HepG2 (cell line): Measurements from ENCODE around the gene HS6ST2. TPM values are rescaled to one million over a fixed set of nuclear protein-coding genes. Genes with fewer than 3 reads are reported as not detected.

Experiments used
- ATAC-seq: fragments of 200-7000 bp; cut with Tn5 transposase; 3 replicates; pipeline ENCODE4 v1.9.1; 2020; ENCODE audit warnings: mild to moderate bottlenecking, moderate library complexity
- BruUV-seq: library from RNA; stranded (reverse); fragments of 400-500 nt; replicated peaks from 2 replicates; lab custom pipeline; 2021; lab: Mats Ljungman, UMichigan
- CTCF ChIA-PET: fragments of 300-600 bp; formaldehyde crosslinking; extraction: SDS; loops from one replicate; lab custom pipeline; 2021; ENCODE audit warnings: low total read pairs, inconsistent platforms, low intra/inter-chr PET ratio; lab: Yijun Ruan, JAX
- POLR2A ChIA-PET: fragments of 350-600 bp; sonication (Branson Sonifier 250); formaldehyde crosslinking; loops from one replicate; lab custom pipeline; 2020; ENCODE audit warnings: antibody characterized with exemption, inconsistent platforms; lab: Yijun Ruan, JAX
- DNase-seq: peaks from one replicate; pipeline ENCODE4 v3.0.0-alpha.2; 2015; ENCODE audit warnings: low spot score
- FAIRE-seq: peaks from 3 replicates; lab custom pipeline; 2011; peaks lifted over from hg19 to GRCh38; lab: Jason Lieb, UNC
- H2AFZ ChIP-seq: one replicate; pipeline ENCODE4 v1.6.1; 2011; ENCODE audit warnings: low read length, inconsistent platforms
- H3K27ac ChIP-seq: fragments of 300-600 bp; 3 replicates; pipeline ENCODE4 v1.8.0; 2011; ENCODE audit warnings: mixed run types, mild to moderate bottlenecking, mixed read lengths, low read length, inconsistent platforms; ENCODE audit not compliant: insufficient read depth; ENCODE audit errors: extremely low read length
- H3K27me3 ChIP-seq, 2 experiments: fragments of 200-600 bp in 1 of 2; 2 replicates in 1 of 2; 3 replicates in 1 of 2; pipeline versions ENCODE4 v1.6.0 to v1.8.0; 2011; ENCODE audit warnings: low read length in 2 of 2, mild to moderate bottlenecking in 2 of 2, moderate library complexity in 2 of 2, inconsistent platforms in 1 of 2; ENCODE audit not compliant: insufficient read depth in 2 of 2, control insufficient read depth in 1 of 2
- H3K36me3 ChIP-seq, 2 experiments: fragments of 200-600 bp in 1 of 2; replicated peaks in 1 of 2; 2 replicates in 1 of 2; 3 replicates in 1 of 2; pipeline versions ENCODE4 v1.5.1 to v1.8.0; 2011; ENCODE audit warnings: low read length in 2 of 2, inconsistent platforms in 1 of 2; ENCODE audit not compliant: insufficient read depth in 2 of 2, control insufficient read depth in 1 of 2
- H3K4me1 ChIP-seq: 2 replicates; pipeline ENCODE4 v1.5.1; 2012; ENCODE audit warnings: low read length, inconsistent platforms; ENCODE audit not compliant: insufficient read depth
- H3K4me2 ChIP-seq: 2 replicates; pipeline ENCODE4 v1.6.0; 2011; ENCODE audit warnings: low read depth, low read length, inconsistent platforms
- H3K4me3 ChIP-seq, 3 experiments: fragments of 200-600 bp in 1 of 3; sonication (generic), shearing (Covaris generic) in 1 of 3; replicated peaks in 1 of 3; 2 replicates each; pipeline ENCODE4 v1.5.1; 2011 to 2016; ENCODE audit warnings: low read length in 3 of 3, inconsistent platforms in 2 of 3, low read depth in 2 of 3, mild to moderate bottlenecking in 2 of 3, control low read depth in 1 of 3, mixed read lengths in 1 of 3; ENCODE audit not compliant: insufficient read depth in 1 of 3
- H3K79me2 ChIP-seq: one replicate; pipeline ENCODE4 v1.6.1; 2011; ENCODE audit warnings: low read length, inconsistent platforms; ENCODE audit not compliant: insufficient read depth
- H3K9ac ChIP-seq: 2 replicates; pipeline ENCODE4 v1.6.0; 2011; ENCODE audit warnings: mild to moderate bottlenecking, low read depth, low read length, inconsistent platforms; ENCODE audit not compliant: insufficient read depth
- H3K9me3 ChIP-seq: 2 replicates; pipeline ENCODE4 v1.5.1; 2012; ENCODE audit warnings: mild to moderate bottlenecking, low read length
- H4K20me1 ChIP-seq: 2 replicates; pipeline ENCODE4 v1.6.0; 2011; ENCODE audit warnings: inconsistent platforms, mild to moderate bottlenecking, low read length, moderate library complexity; ENCODE audit not compliant: insufficient read depth
- CHCHD3 ChIP-seq: sonication (generic); formaldehyde crosslinking; IDR thresholded peaks from 2 replicates; pipeline ENCODE4 v1.8.0; 2022; ENCODE audit warnings: mild to moderate bottlenecking, missing genetic modification reagents, moderate library complexity
- FOSL2 ChIP-seq: sonication (generic); formaldehyde crosslinking; IDR thresholded peaks from 2 replicates; pipeline ENCODE4 v1.4.0; 2020; ENCODE audit warnings: missing genetic modification reagents
- KLF16 ChIP-seq, 2 experiments: sonication (generic) in 1 of 2; formaldehyde crosslinking in 1 of 2; IDR thresholded peaks; 2 replicates each; pipeline versions ENCODE4 v1.6.1 to v1.8.0; 2016 to 2023; ENCODE audit warnings: missing genetic modification reagents in 2 of 2, missing compliant biosample characterization in 1 of 2
- MTA3 ChIP-seq: sonication (generic); formaldehyde crosslinking; IDR thresholded peaks from 2 replicates; pipeline ENCODE4 v1.4.0; 2020; ENCODE audit warnings: missing genetic modification reagents
- NFRKB ChIP-seq: fragments of 450-650 bp; IDR thresholded peaks from 2 replicates; pipeline ENCODE4 v1.6.1; 2017
- RFX5 ChIP-seq: IDR thresholded peaks from 2 replicates; pipeline ENCODE4 v1.6.1; 2011; ENCODE audit warnings: low read depth, low read length, improper control_type of control experiment
- RXRA ChIP-seq: sonication (generic); formaldehyde crosslinking; IDR thresholded peaks from 2 replicates; pipeline ENCODE4 v1.5.1; 2020; ENCODE audit warnings: missing genetic modification reagents
- SALL1 ChIP-seq: sonication (generic); formaldehyde crosslinking; IDR thresholded peaks from 2 replicates; pipeline ENCODE4 v1.8.0; 2022; ENCODE audit warnings: mild to moderate bottlenecking, missing genetic modification reagents
- SKI ChIP-seq: fragments of 450-650 bp; IDR thresholded peaks from one replicate; pipeline ENCODE4 v1.6.1; 2018; ENCODE audit warnings: mild to moderate bottlenecking; ENCODE audit not compliant: partially characterized antibody
- TCF7 ChIP-seq: sonication (generic); IDR thresholded peaks from 2 replicates; pipeline ENCODE4 v1.6.1; 2016; ENCODE audit warnings: antibody characterized with exemption, low read depth
- U2AF1 ChIP-seq: fragments of 200-400 bp; formaldehyde crosslinking; optimal IDR thresholded peaks from 2 replicates; pipeline ENCODE3; 2017; ENCODE audit warnings: mild to moderate bottlenecking, low read depth, low read length
- ZBTB20 ChIP-seq: sonication (generic); formaldehyde crosslinking; IDR thresholded peaks from 2 replicates; pipeline ENCODE4 v1.8.1; 2023; ENCODE audit warnings: missing genetic modification reagents, low read depth, mild to moderate bottlenecking, borderline replicate concordance
- ZNF431 ChIP-seq: sonication (generic); formaldehyde crosslinking; IDR thresholded peaks from 2 replicates; pipeline ENCODE4 v1.9.0; 2022; ENCODE audit warnings: missing genetic modification reagents, low read depth, mild to moderate bottlenecking, borderline replicate concordance
- ZNF678 ChIP-seq: sonication (generic); formaldehyde crosslinking; IDR thresholded peaks from 2 replicates; pipeline ENCODE4 v1.4.0; 2020; ENCODE audit warnings: mild to moderate bottlenecking, missing genetic modification reagents
- ZNF782 ChIP-seq: sonication (generic); formaldehyde crosslinking; IDR thresholded peaks from 2 replicates; pipeline ENCODE4 v1.4.0; 2020; ENCODE audit warnings: missing genetic modification reagents, mild to moderate bottlenecking, borderline replicate concordance
- WGBS: methylation state at CpG from one replicate; pipeline ENCODE4 v1.1.6; 2017; ENCODE audit warnings: low lambda C conversion rate; 5-methylcytosine and 5-hydroxymethylcytosine counted together
- in situ Hi-C: cut with HindIII; loops from 2 replicates; pipeline ENCODE4 v1.10.0; 2017; ENCODE audit warnings: low pct_unique_long_range_greater_than_20kb; ENCODE audit not compliant: extremely low pct_ligation_motif_present
- intact Hi-C: fragments of 100-400 bp; cut with micrococcal nuclease; formaldehyde crosslinking; loops from one replicate; pipeline ENCODE4 v1.10.0; 2022; ENCODE audit not compliant: unreplicated experiment
- polyA plus RNA-seq, 8 experiments: library from polyadenylated mRNA; depleted of rRNA in 3 of 8; stranded (reverse) in 7 of 8; unstranded in 1 of 8; fragments of >200 nt; fragmentation: Illumina TruSeq in 4 of 8; extraction: Trizol in 4 of 8; gene quantifications; 2 replicates each; pipeline versions ENCODE4 v1.2.1 to v1.2.3, GENCODE V29; 2011 to 2016; ENCODE audit warnings: low read depth in 4 of 8, missing spikeins in 1 of 8, mixed read lengths in 1 of 8; ENCODE audit not compliant: insufficient read depth in 1 of 8
- total RNA-seq, 5 experiments: library from RNA; depleted of rRNA; stranded (reverse); fragments of >200 nt; fragmentation: Illumina TruSeq; extraction: Trizol; gene quantifications; 2 replicates each; pipeline ENCODE4 v1.2.3, GENCODE V29; 2016; ENCODE audit warnings: low read depth in 1 of 5

The HS6ST2 gene
- total and polyA plus RNA-seq, 2 of the 13 experiments (the other 11 are each of a cell fraction or from before 2014, with no cell fraction given) = 0.05 TPM; not detected in 1

GRCh38 chrX:132745593-132745992 lies 212.8 kb downstream of the HS6ST2 start:
- no peak overlapping the region for H2AFZ ChIP-seq
- no peaks in the 10 kb centered on the region for H3K27me3 ChIP-seq
- POLR2A ChIA-PET = no interaction called here
- H3K27ac ChIP-seq = no peak overlapping the region
- no peaks in the 10 kb centered on the region for H3K36me3 ChIP-seq
- ATAC-seq = no peak
- no peaks in the 10 kb centered on the region for H3K79me2 ChIP-seq
- no peak for FAIRE-seq
- H3K9me3 ChIP-seq = no peaks in the 10 kb centered on the region
- H3K4me2 ChIP-seq = no peak overlapping the region
- H4K20me1 ChIP-seq = no peaks in the 10 kb centered on the region
- no peak overlapping the region for H3K9ac ChIP-seq
- in situ Hi-C loops (loop anchor here (25.0 kb wide), 1 partner anchor 442 kb away; no protein-coding TSS in a partner anchor), intact Hi-C loops (no loop called here)
- DNase-seq = no peak
- CTCF ChIA-PET = no interaction called here
- no peak overlapping the region for H3K4me3 ChIP-seq
- no TSS peak for BruUV-seq
- WGBS = 82% methylated on average over 2 of the region's 2 CpGs
- H3K4me1 ChIP-seq = no peaks in the 10 kb centered on the region
- no peak for TF ChIP-seq SALL1 (CRISPR knock-in tag)
- no peak for TF ChIP-seq ZBTB20 (CRISPR knock-in tag)
- no peak for TF ChIP-seq TCF7
- no peak for TF ChIP-seq MTA3
- no peak for TF ChIP-seq ZNF431 (CRISPR knock-in tag)
- no peak for TF ChIP-seq CHCHD3 (CRISPR knock-in tag)
- no peak for TF ChIP-seq RXRA (CRISPR knock-in tag)
- TF ChIP-seq NFRKB = no peak
- TF ChIP-seq SKI = no peak
- TF ChIP-seq RFX5 = no peak
- no peak for TF ChIP-seq ZNF678 (CRISPR knock-in tag)
- TF ChIP-seq ZNF782 = no peak
- no peak for TF ChIP-seq FOSL2 (CRISPR knock-in tag)
- no peak for TF ChIP-seq KLF16 (CRISPR knock-in tag; IDR thresholded peaks at IDR 0.05)
- no peak for TF ChIP-seq U2AF1
